Calu3 (cell line): ENCODE data around the gene MYO10. TPM values are rescaled to one million over a fixed set of nuclear protein-coding genes. Genes with fewer than 3 reads are reported as not detected.

ENCODE experiments used
- BruUV-seq: library from RNA; stranded (reverse); fragments of 400-500 nt; replicated peaks from 2 replicates; lab custom pipeline; 2021; lab: Mats Ljungman, UMichigan
- CTCF ChIA-PET: fragments of 300-600 bp; sonication (Branson Sonifier 250); formaldehyde crosslinking; loops from one replicate; lab custom pipeline; 2022; ENCODE audit warnings: antibody characterized with exemption; lab: Charles Lee
- DNase-seq: peaks from one replicate; pipeline ENCODE4 v3.0.0; 2022
- H3K27ac Mint-ChIP-seq: one replicate; pipeline ENCODE4 v1.8.0; 2022; ENCODE audit warnings: mixed read lengths; ENCODE audit not compliant: unreplicated experiment
- H3K27me3 Mint-ChIP-seq: one replicate; pipeline ENCODE4 v1.8.0; 2022; ENCODE audit warnings: mixed read lengths; ENCODE audit not compliant: unreplicated experiment
- H3K36me3 Mint-ChIP-seq: one replicate; pipeline ENCODE4 v1.8.0; 2022; ENCODE audit warnings: mild to moderate bottlenecking, moderate library complexity, mixed read lengths; ENCODE audit not compliant: insufficient read depth, unreplicated experiment
- H3K4me1 Mint-ChIP-seq: one replicate; pipeline ENCODE4 v1.8.0; 2022; ENCODE audit warnings: mild to moderate bottlenecking, low read depth, mixed read lengths; ENCODE audit not compliant: unreplicated experiment
- H3K4me3 Mint-ChIP-seq: one replicate; pipeline ENCODE4 v1.8.0; 2022; ENCODE audit warnings: mild to moderate bottlenecking, low read depth, moderate library complexity, mixed read lengths; ENCODE audit not compliant: unreplicated experiment
- H3K9me3 Mint-ChIP-seq: one replicate; pipeline ENCODE4 v1.8.0; 2022; ENCODE audit warnings: low read depth, mixed read lengths; ENCODE audit not compliant: unreplicated experiment
- CTCF ChIP-seq: fragments of 200-600 bp; IDR thresholded peaks from one replicate; pipeline ENCODE4 v1.8.0; 2022; ENCODE audit warnings: antibody characterized with exemption; ENCODE audit not compliant: unreplicated experiment
- intact Hi-C: fragments of 100-400 bp; cut with micrococcal nuclease; formaldehyde crosslinking; loops from one replicate; pipeline ENCODE4 v1.10.0; 2022; ENCODE audit not compliant: unreplicated experiment
- total RNA-seq: library from RNA; stranded (reverse); gene quantifications from 2 replicates; pipeline ENCODE4 v1.2.3, GENCODE V29; 2022

MYO10 gene
- total RNA-seq, 1 experiment from 2014 or later = 101 TPM

DNA sequence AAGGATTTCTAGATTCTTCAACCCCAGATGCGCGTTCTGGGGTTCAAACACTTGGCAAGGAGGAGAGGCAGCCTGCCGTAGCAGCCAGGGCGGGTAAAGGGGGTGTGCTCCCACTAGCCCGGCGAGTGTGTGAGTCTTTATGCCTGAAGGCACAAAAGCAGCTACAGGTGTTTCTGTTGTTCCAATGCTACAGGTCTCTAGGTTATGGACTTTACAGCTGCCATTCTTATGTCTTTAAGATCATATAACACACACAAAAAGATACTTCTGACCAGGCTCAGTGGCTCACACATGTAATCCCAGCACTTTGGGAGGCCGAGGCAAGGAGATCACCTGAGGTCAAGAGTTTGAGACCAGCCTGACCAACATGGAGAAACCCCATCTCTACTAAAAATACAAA is 185.6 kb downstream of the MYO10 start:
- Mint-ChIP-seq H3K27me3 (no peaks in the 10 kb centered on the region), H3K9me3 (no peaks in the 10 kb centered on the region), H3K27ac (no peak overlapping the region), H3K4me3 (no peak overlapping the region), H3K36me3 (peaks cover 21% of the 10 kb centered on the region), H3K4me1 (no peaks in the 10 kb centered on the region)
- TF ChIP-seq CTCF = no peak
- intact Hi-C loops = no loop called here
- CTCF ChIA-PET = no interaction called here
- BruUV-seq = no TSS peak
- DNase-seq = no peak

DNA sequence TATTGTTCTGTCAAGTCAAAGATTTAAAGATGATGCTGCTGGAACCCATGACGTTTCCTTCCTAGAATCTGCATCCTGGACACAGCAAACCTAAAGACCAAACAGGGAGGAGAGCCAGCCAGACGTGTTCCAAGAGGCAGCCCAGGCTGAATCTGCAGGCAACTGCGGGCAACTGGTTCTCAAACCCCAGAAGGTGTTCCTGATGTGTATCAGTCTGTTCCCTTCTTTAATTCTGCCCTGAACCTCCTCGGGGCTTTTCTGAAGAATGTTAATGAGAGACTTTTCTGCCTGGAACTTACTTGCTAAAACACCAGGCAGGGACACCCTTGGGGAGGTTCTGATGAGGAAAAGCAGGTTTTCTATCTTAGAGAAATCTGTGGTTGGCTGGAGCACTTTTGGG is 186.5 kb downstream of the MYO10 start:
- H3K4me3 Mint-ChIP-seq = no peak overlapping the region
- no peaks in the 10 kb centered on the region for H3K4me1 Mint-ChIP-seq
- H3K27ac Mint-ChIP-seq = no peak overlapping the region
- no peak for DNase-seq
- no peaks in the 10 kb centered on the region for H3K27me3 Mint-ChIP-seq
- intact Hi-C loops = no loop called here
- H3K9me3 Mint-ChIP-seq = no peaks in the 10 kb centered on the region
- TF ChIP-seq CTCF = no peak
- H3K36me3 Mint-ChIP-seq = peaks cover 17% of the 10 kb centered on the region
- no TSS peak for BruUV-seq
- CTCF ChIA-PET = no interaction called here

DNA sequence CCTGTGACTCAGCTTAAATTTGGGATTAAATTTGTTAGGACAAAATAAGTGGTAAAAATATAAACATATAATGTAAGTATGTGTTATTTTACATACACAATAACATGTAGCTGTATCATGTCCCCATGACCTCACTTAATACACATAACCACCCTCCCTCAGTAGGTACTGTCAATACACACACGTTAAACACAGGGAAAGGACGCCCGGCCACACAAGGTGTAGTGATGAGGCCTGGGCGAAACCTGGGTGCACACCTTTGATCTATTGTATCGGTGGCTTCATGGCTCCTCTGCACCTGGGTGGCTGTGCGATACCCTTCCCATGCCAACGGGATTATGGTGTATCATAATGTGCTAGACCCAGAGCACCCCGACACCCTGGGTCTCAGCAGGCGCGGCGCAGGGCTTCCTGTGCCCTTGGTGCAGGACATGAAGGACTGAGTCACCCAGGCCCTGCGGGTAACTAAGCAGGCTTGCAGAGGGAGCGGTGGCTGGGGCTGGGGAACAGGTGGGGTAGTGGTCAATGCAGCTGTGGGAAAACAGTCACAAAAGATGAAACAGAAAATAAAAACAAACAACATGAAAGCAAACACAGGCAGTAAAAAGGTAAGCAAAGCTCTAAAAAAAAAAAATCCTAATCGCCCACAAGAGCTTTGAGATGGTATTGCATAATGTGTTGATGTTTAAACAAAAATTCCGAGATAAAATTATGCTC is 191.8 kb downstream of the MYO10 start:
- no peak overlapping the region for H3K27ac Mint-ChIP-seq
- intact Hi-C loops = no loop called here

GRCh38 chr5:16742938-16743337 is 193.2 kb downstream of the MYO10 start:
- Mint-ChIP-seq H3K27me3 (no peaks in the 10 kb centered on the region), H3K4me1 (no peaks in the 10 kb centered on the region), H3K36me3 (peaks cover 36% of the 10 kb centered on the region), H3K4me3 (no peak overlapping the region), H3K9me3 (no peaks in the 10 kb centered on the region), H3K27ac (no peak overlapping the region)
- intact Hi-C loops = no loop called here
- no peak for DNase-seq
- no TSS peak for BruUV-seq
- CTCF ChIA-PET = no interaction called here
- TF ChIP-seq CTCF = no peak

More for the DNA sequence above, 191.8 kb downstream of the MYO10 start:
- no peaks in the 10 kb centered on the region for H3K4me1 Mint-ChIP-seq
- CTCF ChIA-PET = no interaction called here
- no peak overlapping the region for H3K4me3 Mint-ChIP-seq
- BruUV-seq = no TSS peak
- no peaks in the 10 kb centered on the region for H3K27me3 Mint-ChIP-seq
- no peak for DNase-seq
- H3K9me3 Mint-ChIP-seq = no peaks in the 10 kb centered on the region
- H3K36me3 Mint-ChIP-seq = peaks cover 36% of the 10 kb centered on the region
- no peak for TF ChIP-seq CTCF
